HepG2 (cell line): ENCODE measurements around the gene CDKN1A. TPM values are rescaled to one million over a fixed set of nuclear protein-coding genes. Genes with fewer than 3 reads are reported as not detected.
A peak's percentile ranks its signal among the peaks of the same experiment; 100 is the strongest.

Experiments
- CENPBD1 ChIP-seq: sonication (generic); formaldehyde crosslinking; IDR thresholded peaks from 2 replicates; pipeline ENCODE4 v1.8.0; 2022; ENCODE audit warnings: missing genetic modification reagents, low read depth, mild to moderate bottlenecking, borderline replicate concordance
- E2F2 ChIP-seq: sonication (generic); formaldehyde crosslinking; IDR thresholded peaks from 2 replicates; pipeline ENCODE4 v1.4.0; 2020; ENCODE audit warnings: missing genetic modification reagents, borderline replicate concordance
- GATAD2A ChIP-seq: IDR thresholded peaks from 2 replicates; pipeline ENCODE4 v1.6.1; 2016
- HMGXB3 ChIP-seq: sonication (generic); formaldehyde crosslinking; IDR thresholded peaks from 2 replicates; pipeline ENCODE4 v1.4.0; 2020; ENCODE audit warnings: missing genetic modification reagents, borderline replicate concordance
- IKZF1 ChIP-seq: fragments of 450-650 bp; IDR thresholded peaks from 2 replicates; pipeline ENCODE4 v1.7.1; 2016
- NFYB ChIP-seq: sonication (generic); formaldehyde crosslinking; IDR thresholded peaks from 2 replicates; pipeline ENCODE4 v1.4.0; 2020; ENCODE audit warnings: missing genetic modification reagents
- NKX3-1 ChIP-seq: sonication (generic); formaldehyde crosslinking; IDR thresholded peaks from 2 replicates; pipeline ENCODE4 v1.5.0; 2020; ENCODE audit warnings: missing genetic modification reagents
- PCBP2 ChIP-seq: fragments of 200-400 bp; formaldehyde crosslinking; optimal IDR thresholded peaks from 2 replicates; pipeline ENCODE3; 2018; ENCODE audit warnings: low read length, low read depth; ENCODE audit not compliant: poor library complexity, severe bottlenecking
- PHF21A ChIP-seq: sonication (generic); formaldehyde crosslinking; IDR thresholded peaks from 2 replicates; pipeline ENCODE4 v1.5.0; 2020; ENCODE audit warnings: mild to moderate bottlenecking, missing genetic modification reagents
- SALL1 ChIP-seq: sonication (generic); formaldehyde crosslinking; IDR thresholded peaks from 2 replicates; pipeline ENCODE4 v1.8.0; 2022; ENCODE audit warnings: mild to moderate bottlenecking, missing genetic modification reagents
- SRY ChIP-seq: sonication (generic); formaldehyde crosslinking; IDR thresholded peaks from 2 replicates; pipeline ENCODE4 v1.8.0; 2022; ENCODE audit warnings: mild to moderate bottlenecking, missing genetic modification reagents
- ZFX ChIP-seq: sonication (generic); formaldehyde crosslinking; IDR thresholded peaks from 2 replicates; pipeline ENCODE4 v1.4.0; 2020; ENCODE audit warnings: mild to moderate bottlenecking, low read depth, missing genetic modification reagents, moderate library complexity
- ZNF17 ChIP-seq: sonication (generic); formaldehyde crosslinking; IDR thresholded peaks from 2 replicates; pipeline ENCODE4 v1.5.0; 2020; ENCODE audit warnings: mild to moderate bottlenecking, missing genetic modification reagents
- ZNF225 ChIP-seq: sonication (generic); formaldehyde crosslinking; IDR thresholded peaks from 2 replicates; pipeline ENCODE4 v1.4.0; 2020; ENCODE audit warnings: mild to moderate bottlenecking, missing genetic modification reagents
- ZNF572 ChIP-seq: sonication (generic); formaldehyde crosslinking; IDR thresholded peaks from 2 replicates; pipeline ENCODE4 v1.5.1; 2020; ENCODE audit warnings: mild to moderate bottlenecking, missing genetic modification reagents
- ZNF710 ChIP-seq: sonication (generic); formaldehyde crosslinking; IDR thresholded peaks from 2 replicates; pipeline ENCODE4 v1.5.0; 2020; ENCODE audit warnings: mild to moderate bottlenecking, missing genetic modification reagents, borderline replicate concordance
- polyA plus RNA-seq, 8 experiments: library from polyadenylated mRNA; depleted of rRNA in 3 of 8; stranded (reverse) in 7 of 8; unstranded in 1 of 8; fragments of >200 nt; fragmentation: Illumina TruSeq in 4 of 8; extraction: Trizol in 4 of 8; gene quantifications; 2 replicates each; pipeline versions ENCODE4 v1.2.1 to v1.2.3, GENCODE V29; 2011 to 2016; ENCODE audit warnings: low read depth in 4 of 8, missing spikeins in 1 of 8, mixed read lengths in 1 of 8; ENCODE audit not compliant: insufficient read depth in 1 of 8
- total RNA-seq, 5 experiments: library from RNA; depleted of rRNA; stranded (reverse); fragments of >200 nt; fragmentation: Illumina TruSeq; extraction: Trizol; gene quantifications; 2 replicates each; pipeline ENCODE4 v1.2.3, GENCODE V29; 2016; ENCODE audit warnings: low read depth in 1 of 5
- TF ChIP-seq, protein P1 (sequence below): IDR thresholded peaks from 2 replicates; pipeline ENCODE4 v1.4.0; 2020; ENCODE audit warnings: mild to moderate bottlenecking, missing genetic modification reagents

Gene CDKN1A
- total and polyA plus RNA-seq, 2 of the 13 experiments (the other 11 are each of a cell fraction or from before 2014, with no cell fraction given) = 60.7 to 92.1 TPM

DNA sequence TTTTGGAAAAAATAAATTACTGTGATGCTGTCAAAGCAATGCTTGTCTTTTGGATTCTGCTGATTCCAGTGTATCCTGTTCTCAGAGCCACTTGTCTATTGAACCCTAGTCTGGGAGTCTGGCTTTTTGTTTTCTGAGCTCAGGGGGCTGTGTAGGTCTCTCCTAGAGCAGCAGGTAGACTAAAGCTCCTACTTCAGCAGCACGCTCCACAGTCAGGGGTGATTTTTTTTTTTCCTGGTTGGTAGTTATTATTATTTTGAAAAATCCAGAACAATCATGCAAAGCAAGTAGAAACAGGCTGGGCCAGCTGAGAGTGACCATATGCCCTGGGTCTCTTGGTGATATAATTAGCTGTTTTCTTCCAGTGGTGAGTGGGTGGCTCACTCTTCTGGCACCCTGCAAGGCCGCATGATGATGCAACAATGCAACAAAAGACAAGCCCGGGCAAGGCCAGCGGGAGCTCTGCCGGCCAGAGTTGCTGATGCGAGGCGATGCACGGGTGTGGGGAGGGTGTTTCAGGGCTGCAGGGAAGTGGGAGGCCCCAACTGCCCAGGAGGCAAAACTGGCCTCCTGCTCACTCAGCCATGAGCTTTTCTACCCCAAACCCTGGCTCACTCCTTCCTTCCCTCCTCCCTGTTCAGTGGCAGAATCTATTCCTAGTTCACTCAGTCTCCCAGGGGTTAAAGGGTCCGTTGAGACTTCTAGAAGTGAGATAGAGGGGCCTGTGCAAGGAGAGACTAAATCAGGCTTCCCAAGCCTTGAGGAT, 11.5 kb upstream of the CDKN1A start (continued):
- TF ChIP-seq, protein P1, sequence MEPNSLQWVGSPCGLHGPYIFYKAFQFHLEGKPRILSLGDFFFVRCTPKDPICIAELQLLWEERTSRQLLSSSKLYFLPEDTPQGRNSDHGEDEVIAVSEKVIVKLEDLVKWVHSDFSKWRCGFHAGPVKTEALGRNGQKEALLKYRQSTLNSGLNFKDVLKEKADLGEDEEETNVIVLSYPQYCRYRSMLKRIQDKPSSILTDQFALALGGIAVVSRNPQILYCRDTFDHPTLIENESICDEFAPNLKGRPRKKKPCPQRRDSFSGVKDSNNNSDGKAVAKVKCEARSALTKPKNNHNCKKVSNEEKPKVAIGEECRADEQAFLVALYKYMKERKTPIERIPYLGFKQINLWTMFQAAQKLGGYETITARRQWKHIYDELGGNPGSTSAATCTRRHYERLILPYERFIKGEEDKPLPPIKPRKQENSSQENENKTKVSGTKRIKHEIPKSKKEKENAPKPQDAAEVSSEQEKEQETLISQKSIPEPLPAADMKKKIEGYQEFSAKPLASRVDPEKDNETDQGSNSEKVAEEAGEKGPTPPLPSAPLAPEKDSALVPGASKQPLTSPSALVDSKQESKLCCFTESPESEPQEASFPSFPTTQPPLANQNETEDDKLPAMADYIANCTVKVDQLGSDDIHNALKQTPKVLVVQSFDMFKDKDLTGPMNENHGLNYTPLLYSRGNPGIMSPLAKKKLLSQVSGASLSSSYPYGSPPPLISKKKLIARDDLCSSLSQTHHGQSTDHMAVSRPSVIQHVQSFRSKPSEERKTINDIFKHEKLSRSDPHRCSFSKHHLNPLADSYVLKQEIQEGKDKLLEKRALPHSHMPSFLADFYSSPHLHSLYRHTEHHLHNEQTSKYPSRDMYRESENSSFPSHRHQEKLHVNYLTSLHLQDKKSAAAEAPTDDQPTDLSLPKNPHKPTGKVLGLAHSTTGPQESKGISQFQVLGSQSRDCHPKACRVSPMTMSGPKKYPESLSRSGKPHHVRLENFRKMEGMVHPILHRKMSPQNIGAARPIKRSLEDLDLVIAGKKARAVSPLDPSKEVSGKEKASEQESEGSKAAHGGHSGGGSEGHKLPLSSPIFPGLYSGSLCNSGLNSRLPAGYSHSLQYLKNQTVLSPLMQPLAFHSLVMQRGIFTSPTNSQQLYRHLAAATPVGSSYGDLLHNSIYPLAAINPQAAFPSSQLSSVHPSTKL = peak; percentile 97
- no peak for TF ChIP-seq NFYB (CRISPR knock-in tag)
- TF ChIP-seq PHF21A = peak; percentile 96
- TF ChIP-seq ZNF572 = peak; percentile 74; the same call in 1 of the 2 replicates
- no peak for TF ChIP-seq IKZF1
- peak; percentile 100 for TF ChIP-seq GATAD2A (CRISPR knock-in tag)
- 0 out of 2 replicates have a peak, but pooled peaks have one; percentile 43 for TF ChIP-seq CENPBD1 (CRISPR knock-in tag)
- TF ChIP-seq ZNF225 (CRISPR knock-in tag) = peak; percentile 77; the same call in 1 of the 2 replicates
- peak; percentile 97 for TF ChIP-seq ZFX (CRISPR knock-in tag)
- TF ChIP-seq SALL1 (CRISPR knock-in tag) = peak; percentile 98
- TF ChIP-seq ZNF17 (CRISPR knock-in tag) = no peak
- TF ChIP-seq E2F2 (CRISPR knock-in tag) = 0 out of 2 replicates have a peak, but pooled peaks have one; percentile 7
- peak; percentile 97 for TF ChIP-seq ZNF710 (CRISPR knock-in tag)
- TF ChIP-seq PCBP2 = no peak
- peak; percentile 84 for TF ChIP-seq NKX3-1 (CRISPR knock-in tag)
- TF ChIP-seq HMGXB3 (CRISPR knock-in tag) = peak; percentile 89; the same call in 1 of the 2 replicates
- TF ChIP-seq SRY (CRISPR knock-in tag) = peak; percentile 92
